ENCODE results near the gene PJVK.
A peak's percentile ranks its signal among the peaks of the same experiment; 100 is the strongest.
"Not testable (repeated sequence)": the region's sequence is repeated elsewhere in the genome, so short reads cannot be mapped to it uniquely, and the experiment has no call there.

The PJVK gene

GRCh38 chr2:178441426-178441825 lies 9.8 kb upstream of the PJVK start:
- DNase-seq: no peak

GRCh38 chr2:178448968-178449661 lies 2.1 kb upstream of the PJVK start:
- no peak for DNase-seq

- DNase-seq: no peak
Observed at GRCh38 chr2:178449700-178450523, 1.3 kb upstream of the PJVK start.

GRCh38 chr2:178450524-178450773 lies 729 bp upstream of the PJVK start:
- DNase-seq: no peak

- no peak for DNase-seq
Observed at GRCh38 chr2:178452334-178452733, 1.2 kb downstream of the PJVK start.

- DNase-seq: no peak
Observed at GRCh38 chr2:178452870-178453269, 1.7 kb downstream of the PJVK start.

GRCh38 chr2:178455947-178456346 lies 4.8 kb downstream of the PJVK start:
- no peak for DNase-seq

GRCh38 chr2:178457390-178457886 lies 6.3 kb downstream of the PJVK start:
- no peak for DNase-seq

GRCh38 chr2:178469219-178469849 lies 18.2 kb downstream of the PJVK start:
- no peak for DNase-seq

- not testable (repeated sequence) for DNase-seq
Observed at GRCh38 chr2:178471313-178471712, 20.1 kb downstream of the PJVK start.

GRCh38 chr2:178473373-178473772 lies 22.2 kb downstream of the PJVK start:
- no peak for DNase-seq

- DNase-seq: no peak
Observed at GRCh38 chr2:178473931-178474330, 22.8 kb downstream of the PJVK start.

GRCh38 chr2:178474560-178474959 lies 23.4 kb downstream of the PJVK start:
- DNase-seq: no peak

GRCh38 chr2:178476477-178476876 lies 25.3 kb downstream of the PJVK start:
- no peak for DNase-seq

- no peak for DNase-seq
Observed at GRCh38 chr2:178477443-178478129, 26.4 kb downstream of the PJVK start.

- DNase-seq: no peak
Observed at GRCh38 chr2:178478130-178478438, 26.9 kb downstream of the PJVK start.

- DNase-seq: peak; percentile 59
Observed at GRCh38 chr2:178478439-178479274, 27.5 kb downstream of the PJVK start, which contains the start of gene FKBP7. Gene FKBP7, minus strand, starts transcription at chr2:178478600. Its CDS starts 101 bp downstream, at chr2:178478499.

GRCh38 chr2:178479275-178479616 lies 28.1 kb downstream of the PJVK start:
- DNase-seq: no peak

GRCh38 chr2:178479758-178480226 lies 28.6 kb downstream of the PJVK start:
- no peak for DNase-seq

- peak; percentile 77 for DNase-seq
Observed at GRCh38 chr2:178480227-178481181, 29.3 kb downstream of the PJVK start, which contains the start of gene PLEKHA3. Gene PLEKHA3, plus strand, starts transcription at chr2:178480457. Its CDS starts 413 bp downstream, at chr2:178480870.

- no peak for DNase-seq
Observed at GRCh38 chr2:178482437-178482836, 31.3 kb downstream of the PJVK start.
